Prostate gland (tissue), 2 donors: ENCODE data around the gene APOL3.

Experiments used
- POLR2A ChIP-seq: fragments of 450-650 bp; IDR thresholded peaks from one replicate; pipeline ENCODE4 v1.6.1; 2016; ENCODE audit warnings: antibody characterized with exemption, mild to moderate bottlenecking
- POLR2AphosphoS5 ChIP-seq: sonication (generic); formaldehyde crosslinking; IDR thresholded peaks from one replicate; pipeline ENCODE4 v1.6.1; 2017; ENCODE audit warnings: antibody characterized with exemption
- TF ChIP-seq, protein P1 (sequence below), 4 experiments: fragments of 200-600 bp in 2 of 4; fragments of 450-650 bp in 2 of 4; sonication (generic) in 2 of 4; IDR thresholded peaks; 1 replicate in 3 of 4; 2 replicates in 1 of 4; pipeline ENCODE4 v1.5.1; 2016 to 2019; ENCODE audit warnings: antibody characterized with exemption in 4 of 4, mild to moderate bottlenecking in 2 of 4, moderate library complexity in 2 of 4

DNA sequence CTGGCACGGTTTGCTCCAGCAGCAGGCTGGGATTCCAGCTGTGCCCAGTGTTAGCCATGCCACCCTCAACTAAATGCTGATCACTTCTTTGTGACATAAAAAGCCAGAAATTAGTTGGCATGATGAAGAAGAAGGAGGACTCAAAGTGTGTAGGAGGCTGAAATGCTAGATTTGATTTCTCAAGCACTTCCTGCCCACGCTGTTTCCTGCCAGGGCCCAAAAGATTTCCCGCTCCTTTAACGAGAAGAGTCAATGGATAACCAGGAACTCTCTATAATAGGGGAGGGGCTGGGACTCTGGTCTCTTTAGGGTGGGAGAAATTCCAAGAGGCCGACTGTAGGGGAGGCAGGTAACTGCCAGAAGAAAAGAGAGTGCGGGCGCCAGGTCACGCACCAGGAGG lies 26.4 kb downstream of the APOL3 start:
- TF ChIP-seq POLR2A (no peak), POLR2AphosphoS5 (no peak)
- TF ChIP-seq, protein P1, sequence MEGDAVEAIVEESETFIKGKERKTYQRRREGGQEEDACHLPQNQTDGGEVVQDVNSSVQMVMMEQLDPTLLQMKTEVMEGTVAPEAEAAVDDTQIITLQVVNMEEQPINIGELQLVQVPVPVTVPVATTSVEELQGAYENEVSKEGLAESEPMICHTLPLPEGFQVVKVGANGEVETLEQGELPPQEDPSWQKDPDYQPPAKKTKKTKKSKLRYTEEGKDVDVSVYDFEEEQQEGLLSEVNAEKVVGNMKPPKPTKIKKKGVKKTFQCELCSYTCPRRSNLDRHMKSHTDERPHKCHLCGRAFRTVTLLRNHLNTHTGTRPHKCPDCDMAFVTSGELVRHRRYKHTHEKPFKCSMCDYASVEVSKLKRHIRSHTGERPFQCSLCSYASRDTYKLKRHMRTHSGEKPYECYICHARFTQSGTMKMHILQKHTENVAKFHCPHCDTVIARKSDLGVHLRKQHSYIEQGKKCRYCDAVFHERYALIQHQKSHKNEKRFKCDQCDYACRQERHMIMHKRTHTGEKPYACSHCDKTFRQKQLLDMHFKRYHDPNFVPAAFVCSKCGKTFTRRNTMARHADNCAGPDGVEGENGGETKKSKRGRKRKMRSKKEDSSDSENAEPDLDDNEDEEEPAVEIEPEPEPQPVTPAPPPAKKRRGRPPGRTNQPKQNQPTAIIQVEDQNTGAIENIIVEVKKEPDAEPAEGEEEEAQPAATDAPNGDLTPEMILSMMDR (IDR thresholded peaks at IDR 0.05): no peak
